IPS-NIHi11 (cell line): ENCODE measurements around the gene SLC30A1.
"Not testable (repeated sequence)": the region's sequence is repeated elsewhere in the genome, so short reads cannot be mapped to it uniquely, and the experiment has no call there.

ENCODE experiments used
- DNase-seq: peaks from one replicate; pipeline ENCODE4 v3.0.0; 2012; ENCODE audit warnings: mixed read lengths, low spot score

The SLC30A1 gene, protein sequence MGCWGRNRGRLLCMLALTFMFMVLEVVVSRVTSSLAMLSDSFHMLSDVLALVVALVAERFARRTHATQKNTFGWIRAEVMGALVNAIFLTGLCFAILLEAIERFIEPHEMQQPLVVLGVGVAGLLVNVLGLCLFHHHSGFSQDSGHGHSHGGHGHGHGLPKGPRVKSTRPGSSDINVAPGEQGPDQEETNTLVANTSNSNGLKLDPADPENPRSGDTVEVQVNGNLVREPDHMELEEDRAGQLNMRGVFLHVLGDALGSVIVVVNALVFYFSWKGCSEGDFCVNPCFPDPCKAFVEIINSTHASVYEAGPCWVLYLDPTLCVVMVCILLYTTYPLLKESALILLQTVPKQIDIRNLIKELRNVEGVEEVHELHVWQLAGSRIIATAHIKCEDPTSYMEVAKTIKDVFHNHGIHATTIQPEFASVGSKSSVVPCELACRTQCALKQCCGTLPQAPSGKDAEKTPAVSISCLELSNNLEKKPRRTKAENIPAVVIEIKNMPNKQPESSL

DNA sequence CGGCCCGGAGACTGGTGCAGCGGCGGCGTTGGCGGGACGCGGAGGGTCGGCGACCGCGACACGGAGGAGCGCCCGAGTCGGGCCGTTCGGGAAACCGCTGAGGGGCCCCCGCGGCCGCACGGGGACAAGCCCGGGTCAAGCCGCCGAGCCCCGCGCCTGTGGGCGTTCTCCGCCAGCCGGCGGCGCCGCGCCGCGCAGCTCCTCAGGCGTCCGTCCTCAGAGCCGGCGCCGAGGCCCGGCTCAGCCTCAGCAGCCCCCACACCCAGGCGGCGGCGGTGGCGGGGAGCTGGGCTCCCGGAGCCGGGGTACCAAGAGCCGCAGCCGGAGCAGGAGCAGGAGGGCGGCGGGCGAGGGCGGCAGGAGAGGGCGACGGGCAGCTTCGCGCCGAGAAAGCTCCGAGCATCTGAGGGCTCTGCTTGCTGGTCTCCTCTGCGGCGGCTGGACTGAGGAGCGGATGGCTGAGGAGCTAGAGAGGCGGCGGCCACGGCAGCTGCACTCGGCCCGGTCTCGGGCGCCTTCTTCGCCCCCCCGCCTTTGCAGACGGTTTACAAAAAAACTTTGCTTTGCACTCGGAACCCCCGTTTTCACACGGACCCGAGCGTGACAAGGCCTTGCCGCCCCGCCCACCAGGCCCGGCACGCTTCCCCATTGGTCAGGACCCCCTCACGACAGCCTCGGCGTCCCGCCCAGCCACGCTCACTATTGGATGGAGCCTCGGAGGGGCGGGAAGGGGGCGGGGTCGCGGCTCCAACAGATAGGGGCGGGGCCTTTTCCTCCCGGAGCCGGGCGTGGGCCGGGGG is at the start of gene SLC30A1:
SLC30A1 (minus strand) TSS at position 522 of the 800 bp plus-strand sequence. CDS start 549 bp downstream, outside the sequence.
- peak; percentile 100 for DNase-seq

GRCh38 chr1:211628417-211628816 is 49.5 kb upstream of the SLC30A1 start:
- no peak for DNase-seq

- DNase-seq: no peak
Observed at GRCh38 chr1:211627259-211627658, 48.3 kb upstream of the SLC30A1 start.

DNA sequence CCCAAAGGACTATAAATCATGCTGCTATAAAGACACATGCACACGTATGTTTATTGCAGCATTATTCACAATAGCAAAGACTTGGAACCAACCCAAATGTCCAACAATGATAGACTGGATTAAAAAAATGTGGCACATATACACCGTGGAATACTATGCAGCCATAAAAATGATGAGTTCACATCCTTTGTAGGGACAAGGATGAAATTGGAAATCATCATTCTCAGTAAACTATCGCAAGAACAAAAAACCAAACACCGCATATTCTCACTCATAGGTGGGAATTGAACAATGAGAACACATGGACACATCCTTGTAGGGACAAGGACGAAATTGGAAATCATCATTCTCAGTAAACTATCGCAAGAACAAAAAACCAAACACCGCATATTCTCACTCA is 46.9 kb upstream of the SLC30A1 start:
- not testable (repeated sequence) for DNase-seq

DNA sequence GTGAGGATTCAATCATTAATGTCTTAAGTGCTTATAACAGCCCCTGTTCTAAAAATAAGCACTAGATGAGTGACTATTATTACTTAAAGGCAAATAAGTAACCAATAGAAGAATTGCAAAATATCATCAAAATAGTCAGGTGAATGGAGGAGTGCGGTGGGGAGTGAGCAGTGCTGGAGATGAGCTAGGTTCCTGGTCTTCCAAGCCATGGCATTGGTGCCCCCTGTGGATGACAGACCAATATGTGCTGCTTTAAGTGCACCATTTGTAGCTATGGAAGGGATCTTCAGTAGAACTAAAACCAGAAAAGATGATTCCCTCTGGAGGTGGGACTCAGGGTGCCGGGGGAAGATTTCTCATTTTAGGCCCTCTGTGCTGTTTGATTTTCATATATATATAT is 46.1 kb upstream of the SLC30A1 start:
- no peak for DNase-seq

GRCh38 chr1:211623515-211623914 is 44.6 kb upstream of the SLC30A1 start:
- DNase-seq: no peak

GRCh38 chr1:211621447-211622198 is 42.7 kb upstream of the SLC30A1 start:
- no peak for DNase-seq

DNA sequence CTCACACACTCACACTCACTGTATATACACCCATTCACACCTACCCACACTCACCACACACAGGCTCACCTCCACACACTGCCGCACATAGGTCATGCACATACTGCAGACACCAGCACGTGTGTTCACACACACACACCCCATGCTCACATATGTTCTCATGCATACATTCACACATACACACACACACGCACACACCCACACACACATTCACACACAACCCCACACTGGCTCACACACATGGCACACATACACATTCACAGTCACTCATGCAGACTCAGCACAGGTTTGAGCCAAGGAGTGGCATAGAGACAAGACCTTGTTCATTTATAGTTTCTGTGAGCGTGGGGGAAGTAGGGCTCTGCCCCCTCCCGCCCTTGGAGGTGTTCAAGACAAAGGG is 41.1 kb upstream of the SLC30A1 start:
- no peak for DNase-seq

DNA sequence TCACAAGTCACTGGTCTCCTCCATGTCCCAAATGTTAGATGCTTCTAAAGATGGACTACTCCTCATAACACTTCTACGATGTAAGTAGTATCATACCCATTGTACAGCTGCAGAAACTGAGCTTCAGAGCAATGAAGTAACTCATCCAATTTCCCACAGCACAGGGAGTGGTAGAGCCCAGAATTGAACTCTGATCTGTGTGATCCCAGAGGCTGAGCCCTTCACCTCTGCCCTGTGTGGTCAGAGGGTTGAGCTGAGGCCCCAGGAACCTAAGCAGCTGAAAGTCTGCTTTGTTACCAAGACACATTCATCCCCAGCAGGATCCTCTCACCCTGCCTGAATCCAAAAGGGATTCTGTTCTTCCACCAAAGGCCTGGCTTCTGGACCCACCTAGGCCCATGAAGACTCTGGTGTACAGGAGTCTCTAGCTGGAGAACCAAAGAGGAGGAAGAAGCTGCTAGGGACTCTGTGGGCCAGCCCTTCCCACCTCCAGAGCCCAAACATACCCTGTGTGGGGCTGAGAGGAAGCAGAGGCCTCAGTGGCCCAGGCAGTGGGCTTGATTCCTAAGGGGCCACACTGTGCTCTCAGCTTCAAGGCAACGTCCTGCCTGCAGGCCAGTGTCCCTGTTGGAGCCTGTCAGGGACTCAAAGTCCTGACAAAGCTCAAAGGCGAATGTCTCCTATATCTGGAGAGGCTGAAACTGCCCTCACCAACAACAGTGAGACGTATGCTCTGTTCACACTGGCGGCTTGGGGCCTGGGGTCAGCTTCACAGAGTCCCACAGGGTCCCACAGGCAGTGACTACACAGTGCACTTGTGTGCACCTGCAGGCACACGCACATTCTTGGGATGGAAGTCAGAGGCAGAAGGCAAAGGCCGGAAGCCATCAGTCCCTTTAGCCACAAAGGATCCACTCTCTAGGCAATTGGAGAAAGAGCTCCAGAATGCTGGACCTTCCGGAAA is 40.4 kb upstream of the SLC30A1 start:
- no peak for DNase-seq

DNA sequence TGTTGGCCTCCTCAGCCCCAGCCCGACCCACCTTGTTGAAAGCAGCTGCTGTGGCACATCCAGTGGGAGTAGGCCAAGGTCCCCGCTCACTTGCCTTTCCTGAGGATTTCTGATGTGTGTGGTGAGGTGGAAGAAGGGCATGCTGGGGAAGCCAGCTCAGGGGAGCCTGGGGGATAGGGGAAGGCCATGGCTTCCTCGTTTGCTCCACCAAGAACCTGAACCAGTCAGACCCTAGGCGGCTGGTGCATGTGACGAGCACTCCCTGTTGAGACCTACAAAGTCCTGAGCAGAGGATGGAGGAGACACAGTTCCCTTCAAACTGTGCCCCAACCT is 38.0 kb upstream of the SLC30A1 start:
- DNase-seq: no peak

- no peak for DNase-seq
Observed at GRCh38 chr1:211616231-211616964, 37.4 kb upstream of the SLC30A1 start.

DNA sequence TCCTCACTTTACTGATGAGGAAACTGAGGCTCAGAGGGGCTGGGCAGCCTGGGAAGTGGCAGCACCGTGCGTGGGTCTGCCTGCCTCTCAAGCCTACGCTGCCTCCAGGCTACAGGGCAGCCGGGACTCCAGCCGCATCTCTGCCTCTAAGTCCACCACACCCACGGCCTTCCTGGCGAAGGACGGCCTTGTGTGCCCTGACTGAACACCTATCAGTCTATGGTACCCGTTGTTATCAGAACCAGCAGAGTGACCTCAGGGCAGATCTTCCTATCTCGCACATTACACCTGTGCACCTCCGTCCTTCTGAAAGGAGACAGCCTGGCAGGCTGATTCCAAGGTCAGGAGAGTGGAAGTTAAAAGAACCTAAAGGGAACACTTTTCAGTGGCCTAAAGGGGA is 35.7 kb upstream of the SLC30A1 start:
- no peak for DNase-seq

GRCh38 chr1:211613951-211614350 is 35.0 kb upstream of the SLC30A1 start:
- no peak for DNase-seq

- DNase-seq: no peak
Observed at GRCh38 chr1:211613108-211613947, 34.4 kb upstream of the SLC30A1 start.

DNA sequence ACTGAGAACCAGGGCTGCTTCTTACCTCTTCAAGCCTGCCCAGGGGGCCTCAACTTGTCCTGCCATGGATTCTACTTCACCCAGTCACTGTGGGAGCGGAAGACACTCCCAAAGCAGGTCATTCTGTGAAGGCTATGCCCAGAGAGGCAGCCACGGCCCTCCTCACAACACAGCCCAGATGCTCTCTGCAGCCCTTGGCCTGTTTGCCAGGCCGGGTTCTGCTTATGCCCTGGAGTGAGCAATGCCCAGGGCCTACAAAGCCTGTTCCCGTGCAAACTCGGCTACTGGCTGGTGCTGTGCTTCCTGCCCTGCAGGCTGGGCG is 33.8 kb upstream of the SLC30A1 start:
- no peak for DNase-seq

- no peak for DNase-seq
Observed at GRCh38 chr1:211611818-211612217, 32.9 kb upstream of the SLC30A1 start.

GRCh38 chr1:211610779-211611556 is 32.0 kb upstream of the SLC30A1 start:
- DNase-seq: no peak

GRCh38 chr1:211609120-211610024 is 30.4 kb upstream of the SLC30A1 start:
- no peak for DNase-seq
